Activated CD4-positive, alpha-beta T cell treated with anti-CD3 and anti-CD28 coated beads for 36 hours (primary cell): ENCODE data around the gene RAPGEF1. TPM values are rescaled to one million over a fixed set of nuclear protein-coding genes. Genes with fewer than 3 reads are reported as not detected.
A peak's percentile ranks its signal among the peaks of the same experiment; 100 is the strongest.
"Not testable (repeated sequence)": the region's sequence is repeated elsewhere in the genome, so short reads cannot be mapped to it uniquely, and the experiment has no call there.

Source experiments
- ATAC-seq: fragments of 200-7000 bp; cut with Tn5 transposase; one replicate; pipeline ENCODE4 v1.10.0; 2021; ENCODE audit warnings: mild to moderate bottlenecking, moderate library complexity
- CTCF ChIA-PET: fragments of 350-600 bp; sonication (Branson Sonifier 250); formaldehyde crosslinking; loops from one replicate; lab custom pipeline; 2021; ENCODE audit warnings: antibody characterized with exemption; lab: Charles Lee
- POLR2A ChIA-PET: fragments of 350-600 bp; sonication (Branson Sonifier 250); formaldehyde crosslinking; loops from one replicate; lab custom pipeline; 2021; ENCODE audit warnings: antibody characterized with exemption, inconsistent platforms; lab: Charles Lee
- DNase-seq: peaks from one replicate; pipeline ENCODE4 v3.0.0-alpha.2; 2020
- H3K27ac Mint-ChIP-seq: one replicate; pipeline ENCODE4 v1.8.0; 2021; ENCODE audit warnings: mixed read lengths
- H3K27me3 Mint-ChIP-seq: one replicate; pipeline ENCODE4 v1.8.0; 2021; ENCODE audit warnings: mixed read lengths
- H3K36me3 Mint-ChIP-seq: one replicate; pipeline ENCODE4 v1.8.0; 2021; ENCODE audit warnings: low read depth, mixed read lengths
- H3K4me1 Mint-ChIP-seq: one replicate; pipeline ENCODE4 v1.8.0; 2021; ENCODE audit warnings: mixed read lengths
- H3K4me3 Mint-ChIP-seq: one replicate; pipeline ENCODE4 v1.8.0; 2021; ENCODE audit warnings: mild to moderate bottlenecking, moderate library complexity, mixed read lengths
- H3K9me3 Mint-ChIP-seq: one replicate; pipeline ENCODE4 v1.8.0; 2021; ENCODE audit warnings: low read depth, mixed read lengths
- intact Hi-C, 2 experiments: fragments of 100-400 bp; cut with DNase I in 1 of 2; cut with micrococcal nuclease in 1 of 2; formaldehyde crosslinking; loops; one replicate each; pipeline versions ENCODE4 v1.14.2 to v1.15.1; 2022 to 2024; cut with DNase I, micrococcal nuclease
- total RNA-seq, 2 experiments: library from RNA; stranded (reverse); gene quantifications; one replicate each; pipeline ENCODE4 v1.2.3, GENCODE V29; 2021

Gene RAPGEF1
- total RNA-seq, 2 experiments from 2014 or later: 86.7 to 108 TPM

GRCh38 chr9:131662289-131662621, 77.6 kb downstream of the RAPGEF1 start:
- Mint-ChIP-seq H3K27ac (peak overlapping the region; percentile 88), H3K36me3 (peaks cover 19% of the 10 kb centered on the region), H3K4me1 (peaks cover 86% of the 10 kb centered on the region), H3K4me3 (peak overlapping the region; percentile 45)
- H3K9me3 Mint-ChIP-seq, H3K27me3 Mint-ChIP-seq, POLR2A ChIA-PET, DNase-seq: not testable (repeated sequence)
- peak; percentile 1 for ATAC-seq
- intact Hi-C loops: loop anchor here (1.0 to 10.0 kb wide), 4 partner anchors 17 to 1777 kb away; partner anchors contain the start of genes PRRC2B (in 1 of the 2) and SETX (in 1 of the 2)
- CTCF ChIA-PET: interaction anchor here (0.6 to 3.0 kb wide), 3 partner anchors 16 to 439 kb away, joined by 3 to 15 read pairs (median 5); no protein-coding TSS in a partner anchor

- Mint-ChIP-seq H3K4me1 (peaks cover 86% of the 10 kb centered on the region), H3K9me3 (no peaks in the 10 kb centered on the region), H3K27ac (peak overlapping the region; percentile 88), H3K36me3 (peaks cover 18% of the 10 kb centered on the region), H3K27me3 (no peaks in the 10 kb centered on the region), H3K4me3 (peak overlapping the region; percentile 45)
- DNase-seq (peak; percentile 90), ATAC-seq (peak; percentile 91)
- ChIA-PET CTCF (interaction anchor here (0.6 to 3.0 kb wide), 3 partner anchors 16 to 438 kb away, joined by 3 to 15 read pairs (median 5); no protein-coding TSS in a partner anchor), POLR2A (no interaction called here)
- intact Hi-C loops: loop anchor here (1.0 to 10.0 kb wide), 4 partner anchors 16 to 1777 kb away; partner anchors contain the start of genes PRRC2B (in 1 of the 2) and SETX (in 1 of the 2)
Observed at GRCh38 chr9:131661568-131662288, 78.1 kb downstream of the RAPGEF1 start.

GRCh38 chr9:131660466-131661405, 79.1 kb downstream of the RAPGEF1 start:
- CTCF ChIA-PET: interaction anchor here (1.3 to 2.3 kb wide), 2 partner anchors 9 to 69 kb away, joined by 3 to 8 read pairs; no protein-coding TSS in a partner anchor

GRCh38 chr9:131658377-131659129, 81.3 kb downstream of the RAPGEF1 start:
- intact Hi-C loops: loop anchor here (1.0 to 10.0 kb wide), 6 partner anchors 9 to 346 kb away; no protein-coding TSS in a partner anchor
- CTCF ChIA-PET: interaction anchor here (0.7 to 2.3 kb wide), 11 partner anchors 9 to 82 kb away, joined by 3 to 8 read pairs (median 4); partner anchors contain the start of gene RAPGEF1
- peak overlapping the region; percentile 54 for H3K4me3 Mint-ChIP-seq

More at GRCh38 chr9:131660466-131661405, 79.1 kb downstream of the RAPGEF1 start:
- peaks cover 19% of the 10 kb centered on the region for H3K36me3 Mint-ChIP-seq
- no peaks in the 10 kb centered on the region for H3K27me3 Mint-ChIP-seq
- DNase-seq: no peak
- POLR2A ChIA-PET: no interaction called here
- ATAC-seq: no peak
- H3K4me3 Mint-ChIP-seq: no peak overlapping the region
- intact Hi-C loops: loop anchor here (10.0 kb wide), 3 partner anchors 266 to 1776 kb away; partner anchors contain the start of genes PRRC2B (in 1 of the 2) and SETX (in 1 of the 2)
- no peaks in the 10 kb centered on the region for H3K9me3 Mint-ChIP-seq
- peak overlapping the region; percentile 69 for H3K27ac Mint-ChIP-seq
- peaks cover 86% of the 10 kb centered on the region for H3K4me1 Mint-ChIP-seq

GRCh38 chr9:131657940-131658339, 81.9 kb downstream of the RAPGEF1 start:
- no peak for ATAC-seq
- peaks cover 9% of the 10 kb centered on the region for H3K36me3 Mint-ChIP-seq
- H3K9me3 Mint-ChIP-seq: no peaks in the 10 kb centered on the region
- ChIA-PET CTCF (interaction anchor here (1.1 to 1.7 kb wide), 4 partner anchors 9 to 82 kb away, joined by 3 to 8 read pairs (median 4); partner anchors contain the start of gene RAPGEF1), POLR2A (interaction anchor here (0.5 to 1.8 kb wide), 7 partner anchors 10 to 61 kb away, joined by 3 to 8 read pairs (median 3); no protein-coding TSS in a partner anchor)
- H3K27ac Mint-ChIP-seq: peak overlapping the region; percentile 98
- intact Hi-C loops: loop anchor here (1.0 to 10.0 kb wide), 6 partner anchors 9 to 347 kb away; no protein-coding TSS in a partner anchor
- no peak overlapping the region for H3K4me3 Mint-ChIP-seq
- peaks cover 84% of the 10 kb centered on the region for H3K4me1 Mint-ChIP-seq
- no peaks in the 10 kb centered on the region for H3K27me3 Mint-ChIP-seq
- no peak for DNase-seq

More at GRCh38 chr9:131658377-131659129, 81.3 kb downstream of the RAPGEF1 start:
- Mint-ChIP-seq H3K27me3 (no peaks in the 10 kb centered on the region), H3K36me3 (peaks cover 14% of the 10 kb centered on the region), H3K9me3 (no peaks in the 10 kb centered on the region), H3K27ac (peak overlapping the region; percentile 98), H3K4me1 (peaks cover 85% of the 10 kb centered on the region)
- DNase-seq: peak; percentile 74
- POLR2A ChIA-PET: interaction anchor here (0.5 to 1.8 kb wide), 7 partner anchors 10 to 61 kb away, joined by 3 to 8 read pairs (median 4); no protein-coding TSS in a partner anchor
- peak; percentile 60 for ATAC-seq

GRCh38 chr9:131657456-131657855, 82.4 kb downstream of the RAPGEF1 start:
- ChIA-PET CTCF (interaction anchor here (1.7 kb wide), 1 partner anchor 81 kb away, joined by 5 read pairs; no protein-coding TSS in a partner anchor), POLR2A (interaction anchor here (0.5 kb wide), 1 partner anchor 33 kb away, joined by 3 read pairs; no protein-coding TSS in a partner anchor)
- H3K27me3 Mint-ChIP-seq: no peaks in the 10 kb centered on the region
- H3K27ac Mint-ChIP-seq: peak overlapping the region; percentile 98
- no peaks in the 10 kb centered on the region for H3K9me3 Mint-ChIP-seq
- H3K4me3 Mint-ChIP-seq: no peak overlapping the region
- H3K4me1 Mint-ChIP-seq: peaks cover 84% of the 10 kb centered on the region
- ATAC-seq (no peak), DNase-seq (peak; percentile 53)
- intact Hi-C loops: loop anchor here in 1 of 2 experiments (10.0 kb wide), 1 partner anchor 347 kb away; no protein-coding TSS in a partner anchor
- peaks cover 8% of the 10 kb centered on the region for H3K36me3 Mint-ChIP-seq

- DNase-seq (peak; percentile 51), ATAC-seq (peak; percentile 55)
- peaks cover 81% of the 10 kb centered on the region for H3K4me1 Mint-ChIP-seq
- H3K27me3 Mint-ChIP-seq: no peaks in the 10 kb centered on the region
- ChIA-PET CTCF (interaction anchor here (0.9 to 1.0 kb wide), 4 partner anchors 8 to 83 kb away, joined by 3 to 4 read pairs (median 3); partner anchors contain the start of gene RAPGEF1), POLR2A (no interaction called here)
- H3K4me3 Mint-ChIP-seq: peak overlapping the region; percentile 39
- H3K36me3 Mint-ChIP-seq: peaks cover 6% of the 10 kb centered on the region
- H3K9me3 Mint-ChIP-seq: no peaks in the 10 kb centered on the region
- peak overlapping the region; percentile 87 for H3K27ac Mint-ChIP-seq
- intact Hi-C loops: loop anchor here in 1 of 2 experiments (10.0 kb wide), 1 partner anchor 348 kb away; no protein-coding TSS in a partner anchor
Observed at GRCh38 chr9:131657037-131657377, 82.9 kb downstream of the RAPGEF1 start.

GRCh38 chr9:131656356-131657036, 83.4 kb downstream of the RAPGEF1 start:
- H3K27me3 Mint-ChIP-seq: no peaks in the 10 kb centered on the region
- DNase-seq: peak; percentile 81
- CTCF ChIA-PET: interaction anchor here (0.9 to 1.0 kb wide), 4 partner anchors 9 to 84 kb away, joined by 3 to 4 read pairs (median 3); partner anchors contain the start of gene RAPGEF1

GRCh38 chr9:131654369-131654768, 85.5 kb downstream of the RAPGEF1 start:
- peaks cover 88% of the 10 kb centered on the region for H3K4me1 Mint-ChIP-seq
- intact Hi-C loops: loop anchor here in 1 of 2 experiments (10.0 kb wide), 1 partner anchor 350 kb away; no protein-coding TSS in a partner anchor
- H3K36me3 Mint-ChIP-seq: peaks cover 19% of the 10 kb centered on the region
- CTCF ChIA-PET: interaction anchor here (0.6 to 1.1 kb wide), 5 partner anchors 12 to 746 kb away, joined by 3 read pairs; no protein-coding TSS in a partner anchor
- DNase-seq, H3K27me3 Mint-ChIP-seq, H3K4me3 Mint-ChIP-seq, ATAC-seq, POLR2A ChIA-PET, H3K9me3 Mint-ChIP-seq: not testable (repeated sequence)
- peak overlapping the region; percentile 66 for H3K27ac Mint-ChIP-seq

More at GRCh38 chr9:131656356-131657036, 83.4 kb downstream of the RAPGEF1 start:
- peak overlapping the region; percentile 39 for H3K4me3 Mint-ChIP-seq
- peaks cover 83% of the 10 kb centered on the region for H3K4me1 Mint-ChIP-seq
- H3K27ac Mint-ChIP-seq: peak overlapping the region; percentile 87
- peaks cover 5% of the 10 kb centered on the region for H3K36me3 Mint-ChIP-seq
- intact Hi-C loops: loop anchor here in 1 of 2 experiments (10.0 kb wide), 1 partner anchor 348 kb away; no protein-coding TSS in a partner anchor
- POLR2A ChIA-PET: no interaction called here
- no peaks in the 10 kb centered on the region for H3K9me3 Mint-ChIP-seq
- peak; percentile 68 for ATAC-seq
